ENCODE results near the gene SKAP1.
"Not testable (repeated sequence)": the region's sequence is repeated elsewhere in the genome, so short reads cannot be mapped to it uniquely, and the experiment has no call there.

SKAP1 gene

GRCh38 chr17:48282303-48282702 lies 147.7 kb downstream of the SKAP1 start:
- DNase-seq (ENCODE audit: low read depth), result no peak

DNA sequence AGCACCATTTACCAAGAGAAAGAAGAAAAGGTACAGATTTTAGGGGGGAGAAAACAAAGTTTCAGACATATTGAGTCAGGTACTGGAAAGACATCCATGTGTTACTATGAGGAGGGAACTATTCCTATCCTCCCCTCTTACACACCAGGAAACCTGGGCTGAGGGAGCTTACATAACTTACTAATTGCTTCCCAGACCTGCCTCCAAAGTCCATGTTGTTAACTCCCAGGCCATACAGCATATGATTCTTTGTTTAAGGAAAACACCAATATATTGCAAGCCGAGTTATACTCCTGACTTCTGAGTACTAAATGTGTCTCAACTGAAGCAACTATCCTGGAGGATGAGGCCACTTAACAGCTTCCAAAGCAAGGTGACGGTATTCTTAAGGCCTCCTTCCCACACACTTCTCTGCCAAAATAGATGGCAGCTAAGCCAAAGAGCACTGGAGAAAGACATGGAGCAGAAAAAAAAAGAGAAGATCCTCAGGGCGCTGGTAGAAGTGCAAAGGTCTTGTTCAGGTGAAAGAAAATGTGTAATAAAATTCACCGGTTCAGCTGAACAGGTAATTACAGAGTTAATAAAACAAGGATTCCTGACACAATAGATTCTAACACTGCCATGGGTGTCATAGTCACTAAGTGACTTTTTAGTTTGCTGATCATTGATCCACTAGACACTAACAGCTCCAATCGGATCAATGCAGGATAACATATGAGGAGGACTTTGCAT lies 151.1 kb downstream of the SKAP1 start:
- DNase-seq (ENCODE audit: low read depth), result no peak

- no peak for DNase-seq (ENCODE audit: low read depth)
Observed at GRCh38 chr17:48276776-48277175, 153.2 kb downstream of the SKAP1 start.

DNA sequence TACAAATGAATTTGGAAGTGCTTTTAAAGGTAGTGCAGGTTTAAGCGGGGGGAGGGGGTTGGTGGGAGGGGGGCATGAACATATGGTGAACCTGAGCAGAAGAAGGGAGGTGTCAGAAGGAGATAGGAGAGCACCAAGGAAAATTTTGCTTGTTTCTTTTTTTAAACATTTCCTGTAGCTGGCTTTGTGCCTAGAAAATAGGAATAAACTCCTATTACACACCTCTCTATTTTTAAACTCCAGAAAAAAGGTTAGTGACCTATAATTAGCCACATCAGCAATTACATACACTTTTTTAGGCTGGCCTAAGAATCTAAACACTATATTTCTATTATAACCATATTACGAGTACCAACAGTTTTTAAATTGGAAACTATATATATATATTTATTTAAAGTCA lies 159.1 kb downstream of the SKAP1 start:
- no peak for DNase-seq (ENCODE audit: low read depth)

DNA sequence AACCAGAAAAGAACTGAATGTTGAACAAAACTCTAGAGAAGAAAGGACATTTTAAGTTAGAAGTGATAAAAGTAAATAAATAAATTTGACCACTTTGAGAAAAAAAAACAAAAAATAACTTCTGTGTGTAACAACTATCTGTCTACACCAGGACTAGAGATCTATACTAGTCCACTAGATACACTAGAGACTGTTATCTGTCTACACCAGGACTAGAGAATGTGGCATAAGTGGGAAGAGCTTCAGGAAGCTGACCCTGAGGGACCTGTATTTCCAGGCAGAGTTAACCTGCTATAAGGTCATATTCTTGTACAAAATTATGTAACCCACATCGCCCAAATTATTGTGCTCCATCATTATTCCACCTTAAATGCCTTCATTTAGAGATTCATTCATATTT lies 160.8 kb downstream of the SKAP1 start:
- no peak for DNase-seq (ENCODE audit: low read depth)

DNA sequence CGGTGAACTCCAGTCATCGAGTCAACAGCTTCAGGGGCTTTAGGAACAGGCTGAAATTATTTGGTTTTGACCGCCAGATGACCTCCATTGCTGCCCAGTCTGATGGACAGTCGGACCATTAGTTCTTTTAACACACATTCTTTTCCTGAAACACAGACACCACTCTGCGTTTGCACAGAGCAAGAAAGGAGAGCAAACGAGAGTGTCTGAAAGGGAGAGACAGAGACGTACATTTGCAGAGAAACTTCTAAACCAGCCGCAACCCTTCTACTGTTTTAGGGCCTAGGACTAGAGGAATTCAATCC lies 166.3 kb downstream of the SKAP1 start:
- no peak for DNase-seq (ENCODE audit: low read depth)

- no peak for DNase-seq (ENCODE audit: low read depth)
Observed at GRCh38 chr17:48262982-48263730, 166.9 kb downstream of the SKAP1 start.

- DNase-seq (ENCODE audit: low read depth), result no peak
Observed at GRCh38 chr17:48261297-48261880, 168.6 kb downstream of the SKAP1 start.

DNA sequence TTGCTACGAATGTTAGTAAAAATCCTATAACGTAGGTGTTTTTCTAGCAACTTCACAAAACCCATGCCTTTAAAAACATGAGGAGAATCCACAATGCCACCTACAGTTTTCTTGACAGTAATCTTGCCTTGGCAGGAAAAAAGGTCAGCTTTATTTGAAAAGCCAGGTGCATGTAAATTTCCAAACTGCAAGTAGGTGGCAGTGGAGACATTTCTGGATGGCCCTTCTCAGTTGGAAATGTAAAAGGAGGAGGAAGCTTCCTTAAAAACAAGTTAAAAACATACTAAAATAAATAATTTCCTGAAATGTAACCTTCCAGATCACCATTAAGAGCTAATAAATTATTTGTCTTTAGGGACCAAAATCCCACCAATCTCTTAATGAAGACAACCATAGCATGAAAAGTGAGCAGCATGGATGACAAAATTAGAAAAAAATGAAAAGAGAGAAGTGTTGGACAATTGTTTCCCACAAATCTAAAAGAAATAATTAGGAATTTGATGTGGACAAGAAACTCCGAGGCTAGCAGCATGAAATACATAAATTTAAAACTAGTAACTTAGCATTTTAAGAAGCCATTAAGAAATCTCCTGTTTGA lies 170.2 kb downstream of the SKAP1 start:
- DNase-seq (ENCODE audit: low read depth), result no peak

DNA sequence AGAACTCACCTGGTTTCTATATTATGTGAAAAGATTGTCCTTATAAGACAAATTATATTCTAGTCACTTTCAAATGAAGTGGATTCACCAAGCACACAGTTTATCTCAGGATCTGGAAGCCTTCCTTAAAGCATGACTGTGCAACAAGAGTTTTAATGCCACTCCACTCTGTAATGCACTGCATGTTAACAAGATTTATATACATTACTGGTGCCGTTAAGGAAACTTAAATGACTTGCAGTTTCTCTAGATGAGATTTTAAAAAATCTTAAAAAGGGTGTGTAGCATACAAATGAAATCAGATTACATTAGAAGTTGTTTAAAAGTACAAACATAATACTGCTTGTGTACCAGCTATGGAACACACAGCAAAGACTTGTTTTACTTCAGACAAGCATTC lies 171.7 kb downstream of the SKAP1 start:
- DNase-seq (ENCODE audit: low read depth), result no peak

- DNase-seq (ENCODE audit: low read depth), result no peak
Observed at GRCh38 chr17:48255759-48256158, 174.3 kb downstream of the SKAP1 start.

- DNase-seq (ENCODE audit: low read depth), result no peak
Observed at GRCh38 chr17:48254896-48255295, 175.1 kb downstream of the SKAP1 start.

DNA sequence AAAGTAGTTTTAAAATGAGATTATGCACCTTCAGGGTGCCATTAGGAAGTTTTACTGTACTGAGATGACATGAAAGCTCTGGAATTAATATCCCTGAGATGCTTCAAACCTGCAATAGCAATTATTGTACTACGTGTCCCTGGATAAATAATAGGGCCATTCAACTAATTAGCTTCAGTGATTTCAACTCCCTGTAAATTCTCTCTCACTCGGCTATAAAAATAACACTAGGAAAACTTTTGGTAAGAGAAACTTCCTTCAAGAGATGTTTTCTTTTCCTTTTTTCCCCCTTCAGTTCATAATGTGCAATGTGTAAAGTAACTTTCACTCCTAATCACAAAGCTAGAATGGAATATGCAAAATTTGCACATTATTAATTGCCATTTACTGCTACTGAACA lies 176.0 kb downstream of the SKAP1 start:
- DNase-seq (ENCODE audit: low read depth), result no peak

DNA sequence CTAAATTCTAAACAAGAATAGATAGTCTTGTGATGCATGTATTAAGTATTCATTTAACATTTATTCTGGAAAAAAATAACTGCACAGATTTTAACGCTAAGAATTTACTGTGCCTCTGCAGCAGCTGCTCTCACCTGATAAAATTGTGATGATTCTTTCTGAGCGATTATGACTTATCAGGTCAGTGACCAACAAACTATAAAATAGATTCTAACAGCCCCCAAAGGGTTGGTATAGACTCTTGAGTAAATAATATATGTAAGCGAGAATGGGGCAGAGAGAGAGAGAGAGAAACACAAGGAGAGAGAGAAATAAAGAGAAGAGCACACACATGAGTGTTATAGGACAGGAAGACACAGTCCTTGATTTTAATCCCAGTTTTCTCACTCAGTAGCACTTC lies 178.1 kb downstream of the SKAP1 start:
- no peak for DNase-seq (ENCODE audit: low read depth)

GRCh38 chr17:48250949-48251348 lies 179.1 kb downstream of the SKAP1 start:
- no peak for DNase-seq (ENCODE audit: low read depth)

GRCh38 chr17:48250059-48250458 lies 180.0 kb downstream of the SKAP1 start:
- not testable (repeated sequence) for DNase-seq (ENCODE audit: low read depth)

DNA sequence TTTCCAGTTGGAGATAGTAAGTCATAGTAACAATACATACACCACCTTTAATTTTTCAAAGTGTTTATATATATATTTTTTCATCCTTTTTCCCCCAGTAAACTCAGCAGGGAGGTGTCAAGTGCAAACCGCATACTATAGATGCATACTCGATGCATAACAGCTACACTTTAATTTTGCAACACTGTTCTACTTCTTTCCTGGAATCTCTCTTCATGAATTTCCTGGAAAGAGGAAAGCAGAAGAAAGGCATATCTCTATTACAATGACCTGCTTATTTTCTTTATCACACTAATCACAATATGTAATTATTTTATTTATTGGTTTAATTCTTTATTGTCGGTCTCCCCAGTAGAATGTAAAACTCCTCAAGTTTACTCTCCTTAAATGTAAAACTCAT lies 182.4 kb downstream of the SKAP1 start:
- DNase-seq (ENCODE audit: low read depth), result no peak

DNA sequence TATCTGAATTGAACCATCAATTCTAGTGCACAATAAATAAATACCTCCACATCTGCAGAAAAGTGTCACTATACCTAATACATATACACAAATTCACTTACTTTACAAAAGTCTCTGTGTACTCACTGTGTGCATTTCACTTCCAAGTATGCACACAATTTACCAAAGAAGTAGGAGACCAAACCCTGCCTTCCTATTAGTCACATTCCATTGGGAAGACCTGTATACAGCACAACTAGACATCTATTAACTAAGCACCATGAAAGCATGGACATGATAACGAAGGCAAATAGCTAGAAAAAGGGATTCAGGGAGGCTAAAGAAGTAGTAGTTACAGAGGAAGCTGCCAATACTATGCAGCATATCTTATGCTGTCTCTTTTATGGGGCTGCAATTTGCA lies 183.0 kb downstream of the SKAP1 start:
- no peak for DNase-seq (ENCODE audit: low read depth)

DNA sequence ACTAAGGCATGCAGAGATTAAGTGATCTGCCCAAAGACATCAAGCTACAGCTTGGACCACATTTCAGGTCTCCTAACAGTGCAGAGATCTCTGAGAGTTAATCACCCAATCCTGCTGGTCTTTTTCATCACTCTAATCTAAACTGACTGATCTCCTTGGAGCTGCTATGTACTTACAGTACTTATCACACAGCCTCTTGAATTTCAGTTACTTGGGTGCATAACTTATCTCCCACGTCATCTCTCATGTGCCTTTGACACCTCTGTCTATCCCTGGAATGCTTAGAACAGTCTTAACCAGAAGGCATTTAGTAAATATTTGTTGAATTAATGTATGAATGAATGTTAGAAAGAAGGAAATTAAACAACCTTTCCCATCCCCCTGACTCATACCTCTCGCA lies 183.4 kb downstream of the SKAP1 start:
- DNase-seq (ENCODE audit: low read depth), result no peak

DNA sequence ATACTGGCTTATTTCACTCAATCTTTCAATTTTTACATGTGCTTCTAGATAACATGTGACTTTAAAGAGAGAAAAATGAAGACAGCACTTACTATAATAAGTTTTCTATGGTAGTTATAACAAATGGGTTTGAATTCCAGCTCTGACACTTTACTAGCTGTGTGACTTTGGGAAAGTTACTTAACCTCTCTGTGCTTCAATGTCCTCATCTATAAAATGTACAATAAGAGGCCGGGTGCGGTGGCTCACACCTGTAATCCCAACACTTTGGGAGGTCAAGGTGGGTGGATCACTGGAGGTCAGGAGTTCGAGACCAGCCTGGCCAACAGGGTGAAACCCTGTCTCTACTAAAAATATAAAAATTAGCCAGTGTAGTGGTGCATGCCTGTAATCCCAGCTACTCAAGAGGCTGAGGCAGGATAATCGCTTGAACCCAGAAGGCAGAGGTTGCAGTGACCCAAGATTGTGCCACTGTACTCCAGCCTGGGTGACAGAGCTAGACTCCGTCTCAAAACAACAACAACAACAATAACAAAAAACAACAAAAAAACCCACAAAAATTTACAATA lies 184.5 kb downstream of the SKAP1 start:
- not testable (repeated sequence) for DNase-seq (ENCODE audit: low read depth)

GRCh38 chr17:48244814-48245213 lies 185.2 kb downstream of the SKAP1 start:
- DNase-seq (ENCODE audit: low read depth), result no peak

DNA sequence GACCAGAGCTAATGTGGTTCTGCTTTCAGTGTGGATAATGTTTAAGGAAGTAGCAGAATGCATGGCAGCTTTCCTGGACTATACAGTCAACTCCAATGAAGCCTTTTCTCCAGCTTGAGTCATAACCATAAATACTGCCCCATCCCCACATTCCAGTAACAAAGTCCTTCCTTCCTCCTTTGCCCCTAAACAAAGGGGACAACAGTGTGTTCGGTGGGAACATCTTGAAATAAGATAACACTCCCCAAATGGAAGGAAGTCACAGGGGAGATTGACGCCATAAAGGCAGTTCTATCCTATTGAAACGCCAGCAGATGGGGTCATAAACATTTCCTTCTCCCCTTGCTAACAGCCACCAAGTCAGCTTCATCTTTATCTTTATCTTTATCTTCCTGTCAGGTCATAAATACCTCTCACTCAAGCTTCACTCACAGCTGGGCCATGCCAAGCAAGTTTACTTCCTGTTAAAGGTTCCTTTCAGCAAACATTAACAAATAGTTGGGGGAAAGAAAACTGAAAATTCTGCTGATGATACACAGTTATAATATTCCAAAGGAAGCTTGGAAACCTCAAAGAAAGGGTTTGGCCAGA lies 185.8 kb downstream of the SKAP1 start:
- DNase-seq (ENCODE audit: low read depth), result no peak
